ENCODE data around the gene COG6.

DNA sequence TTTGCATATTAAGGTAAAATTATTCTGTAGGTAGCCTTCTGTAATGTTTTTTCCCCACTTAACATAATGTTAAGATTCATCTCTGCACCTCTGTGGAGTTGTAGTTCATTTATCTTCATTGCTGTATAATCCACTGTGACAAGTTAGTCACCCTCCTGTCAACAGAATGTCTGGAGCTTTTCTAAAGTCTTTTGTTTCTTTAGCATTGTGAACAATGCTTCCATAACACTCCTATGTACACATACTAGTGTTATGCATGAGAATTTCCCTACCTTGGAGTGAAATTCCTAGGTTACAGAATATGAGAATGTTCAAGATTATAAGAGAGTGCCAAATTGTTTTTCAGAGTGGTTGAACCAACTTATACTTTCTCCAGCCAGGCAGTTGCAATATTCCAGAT lies 113.5 kb downstream of the COG6 start:
- TF ChIP-seq SP1 (IDR thresholded peaks at IDR 0.05) (no peak), FOXK2 (IDR thresholded peaks at IDR 0.05) (no peak), ZNF384 (IDR thresholded peaks at IDR 0.05) (no peak)
